Bronchial smooth muscle cell (primary cell): Measurements from ENCODE around the gene MS4A5. TPM values are rescaled to one million over a fixed set of nuclear protein-coding genes. Genes with fewer than 3 reads are reported as not detected.

Source experiments
- total RNA-seq: library from RNA; depleted of rRNA; stranded (reverse); fragments of >200 nt; gene quantifications from 2 replicates; pipeline ENCODE4 v1.2.1, GENCODE V29; 2014

Gene MS4A5
- not detected in 2 replicates for total RNA-seq

GRCh38 chr11:60429272-60429671 lies at the start of gene MS4A5:
TSS of gene MS4A5 (plus strand) at chr11:60429572. CDS start at chr11:60429675, 103 bp downstream.

GRCh38 chr11:60396382-60396781 lies 33.0 kb upstream of the MS4A5 start, which contains the start of gene MS4A14:
TSS of gene MS4A14 (plus strand) at chr11:60396459. CDS start at chr11:60396579, 120 bp downstream.

GRCh38 chr11:60455531-60456042 lies 26.2 kb downstream of the MS4A5 start, which contains the start of gene MS4A1:
TSS of gene MS4A1 (plus strand) at chr11:60455847. CDS start at chr11:60462375, 6,528 bp downstream.

GRCh38 chr11:60492488-60493009 lies 63.2 kb downstream of the MS4A5 start, which contains the start of gene MS4A12:
TSS of gene MS4A12 (plus strand) at chr11:60492778. CDS start at chr11:60497319, 4,541 bp downstream.

Other genes starting within 250 kb of the MS4A5 start
- not detected in 2 replicates for gene MS4A6A, start 246.5 kb upstream of the MS4A5 start, total RNA-seq
- not detected in 2 replicates for gene MS4A4E, start 186.4 kb upstream of the MS4A5 start, total RNA-seq
- not detected in 2 replicates for gene MS4A4A, start 148.9 kb upstream of the MS4A5 start, total RNA-seq
- gene MS4A6E, start 102.3 kb upstream of the MS4A5 start, total RNA-seq, result not detected in 2 replicates
- not detected in 2 replicates for gene MS4A7, start 51.0 kb upstream of the MS4A5 start, total RNA-seq
- gene MS4A14, start 33.1 kb upstream of the MS4A5 start, total RNA-seq, result not detected in 2 replicates
- gene MS4A1, start 26.3 kb downstream of the MS4A5 start, total RNA-seq, result not detected in 2 replicates
- not detected in 2 replicates for gene MS4A12, start 63.2 kb downstream of the MS4A5 start, total RNA-seq
- not detected in 2 replicates for gene MS4A13, start 85.8 kb downstream of the MS4A5 start, total RNA-seq